Kidney capillary endothelial cell (primary cell): Measurements from ENCODE around the gene LRMDA.
A peak's percentile ranks its signal among the peaks of the same experiment; 100 is the strongest.

Source experiments
- DNase-seq: peaks from one replicate; pipeline ENCODE4 v3.0.0-alpha.2; 2018; ENCODE audit warnings: low spot score

The LRMDA gene

DNA sequence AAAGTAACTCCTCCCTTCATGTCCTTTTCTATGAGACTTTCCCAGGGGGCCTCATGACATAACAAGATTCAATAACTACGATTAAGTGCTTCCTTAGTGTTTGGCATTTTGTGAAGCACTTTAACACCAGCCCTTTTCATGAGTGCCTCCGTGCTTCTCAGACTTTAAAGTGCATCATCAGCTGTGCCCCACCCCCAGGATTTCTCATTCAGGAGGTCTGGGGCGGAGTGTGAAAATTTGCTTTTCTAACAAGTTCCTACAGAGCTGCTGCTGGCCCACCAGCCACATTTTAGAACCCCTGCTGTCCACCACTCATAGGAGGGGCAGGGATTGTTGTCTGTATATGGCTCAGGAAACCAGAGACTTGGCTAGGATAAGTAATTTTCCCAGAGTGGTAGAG lies 445.3 kb downstream of the LRMDA start:
- no peak for DNase-seq

DNA sequence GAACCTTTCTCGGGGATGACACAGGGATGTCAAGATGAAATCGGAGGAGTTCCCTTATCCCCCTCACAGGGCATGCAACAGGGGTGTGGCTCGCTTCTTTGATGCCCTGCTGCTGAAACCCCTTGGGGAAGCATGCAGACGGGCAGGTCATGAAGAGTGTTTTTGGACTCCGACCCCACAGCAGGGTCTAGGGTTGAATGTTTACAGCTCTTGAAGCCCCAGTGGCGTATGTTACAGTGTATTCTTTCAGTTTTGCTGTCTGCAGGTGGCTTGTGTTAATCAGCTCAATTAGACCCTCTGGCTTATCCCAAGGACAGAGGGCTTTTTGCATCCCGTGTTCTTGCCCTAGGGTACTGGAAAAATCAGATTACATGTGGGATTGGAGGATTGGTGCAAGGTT lies 446.5 kb downstream of the LRMDA start:
- no peak for DNase-seq

DNA sequence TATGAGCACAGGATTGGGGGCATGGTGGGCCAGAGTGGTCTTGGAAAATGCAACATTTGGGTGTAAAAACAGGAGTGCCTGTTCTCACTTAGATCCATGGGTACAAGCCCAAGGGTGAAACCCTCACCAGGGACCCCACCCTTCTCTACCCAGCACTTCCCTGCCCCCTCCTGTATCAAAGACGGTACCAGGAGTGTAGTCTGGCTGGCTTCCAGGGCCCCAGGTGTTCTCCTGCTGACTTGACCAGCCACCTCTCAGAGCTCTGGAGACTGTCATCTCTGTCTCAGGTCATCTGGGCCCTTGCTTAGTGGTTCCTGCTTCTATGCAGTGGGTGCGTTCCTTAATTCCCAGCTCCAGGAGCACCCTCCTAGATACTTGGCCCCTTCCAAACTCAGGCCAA lies 447.2 kb downstream of the LRMDA start:
- no peak for DNase-seq

DNA sequence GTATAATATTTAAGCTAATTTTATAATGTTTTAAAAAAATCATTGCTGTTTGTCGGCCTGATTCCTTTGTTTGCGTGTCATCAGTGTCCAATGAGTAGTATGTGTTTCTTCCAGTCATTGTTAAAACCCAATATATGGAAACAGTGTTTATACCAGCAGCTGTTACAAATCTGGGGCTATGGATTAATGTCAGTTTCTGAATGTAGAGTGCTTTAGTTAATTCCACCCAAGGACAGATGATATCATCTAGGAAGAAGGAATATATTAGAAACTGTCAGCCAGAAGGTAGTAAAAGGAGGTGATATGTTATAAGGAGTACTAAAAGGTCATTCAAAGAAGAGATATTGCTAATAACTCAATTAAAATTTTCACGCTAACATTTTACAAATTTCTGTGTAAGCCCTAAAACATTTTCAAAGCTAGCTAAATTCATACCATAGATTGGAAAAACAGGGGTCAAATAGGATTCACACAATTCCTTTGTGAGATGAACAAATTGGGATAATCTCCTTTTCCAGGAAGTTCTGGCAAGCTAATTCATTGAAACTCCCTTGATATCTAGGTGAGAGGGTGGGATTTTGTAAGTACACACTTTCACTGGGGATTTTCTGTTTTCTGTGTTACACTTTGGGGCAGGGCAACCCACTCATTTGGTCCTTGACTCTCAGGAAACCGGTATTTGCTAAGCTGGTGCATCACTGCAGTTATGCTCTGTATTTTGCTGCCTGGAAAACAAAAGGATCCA lies 448.8 kb downstream of the LRMDA start:
- DNase-seq: no peak

DNA sequence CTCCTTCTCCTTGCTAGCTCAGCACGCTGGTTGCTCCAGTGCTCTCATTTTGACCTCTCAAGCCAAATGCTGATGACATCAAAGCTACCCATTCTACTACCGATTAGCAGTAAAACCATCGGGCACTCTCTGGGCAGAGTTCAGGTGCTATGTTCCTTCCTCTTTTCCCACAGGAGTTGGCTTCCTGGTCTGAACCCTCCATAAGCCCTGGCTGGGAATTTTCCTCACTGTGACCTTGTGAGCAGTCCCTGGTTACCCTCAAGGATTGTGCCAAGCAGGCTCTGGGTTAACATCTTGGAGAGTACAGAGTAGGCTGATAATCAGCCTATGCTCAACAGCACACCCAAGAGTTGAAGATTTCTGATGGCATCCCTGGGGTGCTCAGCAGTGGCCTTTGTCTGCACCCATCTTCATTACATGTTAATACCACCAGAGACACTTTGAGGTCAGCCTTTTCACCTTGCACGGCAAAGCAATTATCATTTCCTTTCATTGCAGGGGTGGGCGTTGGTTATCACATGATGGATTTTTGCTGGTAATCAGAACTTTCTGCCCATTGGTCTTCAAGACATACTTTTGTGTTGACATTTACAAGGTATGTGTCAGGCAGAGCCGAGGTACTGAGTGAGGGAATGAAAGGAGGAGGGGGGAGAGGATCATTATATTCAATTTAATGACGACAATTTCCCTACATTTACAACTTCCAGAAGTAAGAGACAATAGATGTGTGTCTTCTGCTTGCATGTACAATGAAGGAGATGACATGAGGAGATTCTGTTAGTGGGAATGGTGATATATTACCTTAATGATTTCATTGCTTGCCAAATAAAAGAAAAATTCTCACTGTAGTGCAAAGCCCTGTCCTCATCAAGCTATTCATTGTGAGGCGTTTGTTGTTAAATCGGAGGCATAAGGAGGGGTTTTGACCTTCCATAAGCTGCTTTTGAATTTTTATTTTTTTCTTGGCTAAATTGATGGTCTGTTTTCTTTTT lies 452.0 kb downstream of the LRMDA start:
- DNase-seq: no peak

DNA sequence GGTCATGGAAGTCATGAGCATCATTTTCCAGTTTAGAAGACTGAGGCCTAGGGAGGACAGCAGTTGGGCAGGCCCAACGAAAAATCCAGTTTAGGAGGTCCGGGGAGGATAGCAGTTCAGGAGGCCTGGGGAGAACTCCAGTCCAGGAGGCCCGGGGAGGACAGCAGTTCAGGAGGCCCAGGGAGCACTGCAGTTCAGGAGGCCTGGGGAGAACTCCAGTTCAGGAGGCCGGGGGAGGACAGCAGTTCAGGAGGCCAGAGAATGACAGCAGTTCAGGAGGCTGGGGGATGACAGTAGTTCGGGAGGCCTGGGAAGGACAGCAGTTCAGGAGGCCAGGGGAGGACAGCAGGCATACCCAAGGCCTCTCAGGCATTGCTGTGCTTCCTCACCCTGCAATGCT lies 453.4 kb downstream of the LRMDA start:
- no peak for DNase-seq

DNA sequence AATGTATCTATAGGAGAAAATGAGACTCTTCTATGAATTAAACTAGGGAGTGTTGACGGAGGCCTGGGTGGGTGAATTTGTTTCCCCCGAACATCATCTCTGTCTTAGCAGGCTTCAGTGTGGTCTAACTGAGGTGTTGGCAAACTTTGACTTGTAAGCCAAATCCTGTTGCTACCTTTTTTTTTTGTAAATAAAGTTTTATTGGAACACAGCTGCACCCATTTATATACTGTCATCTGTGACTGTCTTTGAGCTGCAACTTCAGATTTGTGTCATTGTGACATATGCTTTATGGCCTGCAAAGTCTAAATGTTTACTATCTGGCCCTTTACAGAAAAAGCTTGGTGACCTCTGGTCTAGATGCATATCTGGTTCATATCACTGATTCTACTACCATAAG lies 455.9 kb downstream of the LRMDA start:
- DNase-seq: no peak

DNA sequence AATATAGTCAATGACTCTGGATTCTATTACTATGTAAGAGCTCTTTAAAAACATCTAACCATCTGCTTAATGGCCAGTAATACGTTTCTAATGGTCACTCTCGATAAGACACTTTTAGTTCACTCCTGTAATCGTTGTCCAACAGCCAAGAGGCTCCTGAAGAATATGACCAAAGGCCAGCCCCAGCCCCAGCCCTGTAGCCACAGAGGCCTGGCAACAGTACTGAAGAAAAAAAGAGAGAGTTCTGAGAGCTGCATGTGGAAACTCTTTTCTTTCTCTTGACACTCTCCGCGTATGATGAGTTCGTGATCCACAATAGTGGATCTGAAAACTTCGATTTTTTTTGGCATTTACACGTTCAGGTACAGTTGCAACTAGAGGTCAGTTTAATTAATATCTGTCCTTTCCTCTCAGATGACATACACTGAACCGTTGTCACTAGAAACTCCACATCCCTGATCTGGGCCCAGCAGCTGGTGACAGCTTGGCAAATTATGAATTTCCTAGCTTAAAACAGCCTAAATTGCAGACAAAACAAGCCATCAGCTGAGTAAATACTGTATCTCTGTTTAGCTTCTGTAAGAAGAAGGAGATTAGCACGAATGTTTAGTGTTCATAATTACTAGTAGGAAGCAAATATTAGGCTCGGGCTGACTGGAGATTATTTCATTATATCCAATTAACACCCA lies 456.7 kb downstream of the LRMDA start:
- DNase-seq: no peak

DNA sequence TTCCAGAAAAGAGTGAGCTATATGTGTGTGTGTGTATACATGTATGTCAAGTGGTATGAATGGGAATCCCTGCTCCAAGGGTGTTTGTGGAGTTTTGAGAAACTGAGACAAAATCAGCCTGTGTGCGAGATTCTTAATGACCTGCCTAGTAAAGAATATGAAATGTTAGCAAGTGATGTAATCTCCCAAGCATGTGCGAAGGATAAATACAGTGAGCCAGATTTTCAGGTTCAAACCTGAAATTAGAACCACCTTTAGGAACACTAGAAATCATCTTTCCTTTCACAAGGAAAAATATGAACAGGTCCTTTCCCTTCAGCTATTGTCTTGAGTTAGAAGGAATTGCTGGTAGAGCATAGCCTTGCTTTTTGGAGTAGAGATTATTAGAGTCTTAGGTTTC lies 457.6 kb downstream of the LRMDA start:
- DNase-seq: no peak

DNA sequence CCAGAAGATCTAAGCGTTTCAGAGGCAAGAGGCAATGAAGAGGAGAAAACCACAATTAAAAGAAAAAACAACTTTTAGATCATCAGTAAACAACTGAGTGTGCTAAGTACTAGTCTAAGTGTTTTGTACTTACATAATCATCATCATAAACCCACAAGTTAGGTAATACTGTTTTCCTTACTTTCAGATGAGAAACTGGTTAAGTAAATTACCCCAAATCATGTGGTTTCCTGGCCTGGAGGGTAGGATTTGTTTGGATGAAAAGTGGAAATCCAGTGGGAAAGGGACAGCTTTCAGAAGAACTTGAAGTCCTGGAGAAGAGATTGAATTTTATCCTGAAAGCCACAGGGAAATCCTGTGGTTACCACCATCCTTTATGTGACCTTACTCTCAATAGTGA lies 463.3 kb downstream of the LRMDA start:
- no peak for DNase-seq

DNA sequence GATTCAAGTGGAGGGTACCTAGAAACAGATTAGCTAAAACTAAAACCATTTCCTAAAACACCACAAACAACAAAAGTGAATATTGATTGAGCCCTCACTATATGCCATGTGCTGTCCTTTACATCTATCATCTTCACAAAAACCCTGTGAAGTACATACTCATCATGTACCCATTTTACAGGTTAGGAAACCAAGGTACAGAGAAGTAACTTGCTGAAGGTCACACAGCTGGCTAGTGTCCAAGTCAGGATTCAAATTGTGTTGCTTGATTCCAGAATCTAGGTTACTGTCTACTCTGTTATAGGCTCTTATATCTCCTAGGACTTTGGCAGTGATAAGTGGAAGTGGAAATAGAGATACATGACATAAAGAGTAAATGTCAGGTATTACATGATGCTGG lies 463.8 kb downstream of the LRMDA start:
- no peak for DNase-seq

DNA sequence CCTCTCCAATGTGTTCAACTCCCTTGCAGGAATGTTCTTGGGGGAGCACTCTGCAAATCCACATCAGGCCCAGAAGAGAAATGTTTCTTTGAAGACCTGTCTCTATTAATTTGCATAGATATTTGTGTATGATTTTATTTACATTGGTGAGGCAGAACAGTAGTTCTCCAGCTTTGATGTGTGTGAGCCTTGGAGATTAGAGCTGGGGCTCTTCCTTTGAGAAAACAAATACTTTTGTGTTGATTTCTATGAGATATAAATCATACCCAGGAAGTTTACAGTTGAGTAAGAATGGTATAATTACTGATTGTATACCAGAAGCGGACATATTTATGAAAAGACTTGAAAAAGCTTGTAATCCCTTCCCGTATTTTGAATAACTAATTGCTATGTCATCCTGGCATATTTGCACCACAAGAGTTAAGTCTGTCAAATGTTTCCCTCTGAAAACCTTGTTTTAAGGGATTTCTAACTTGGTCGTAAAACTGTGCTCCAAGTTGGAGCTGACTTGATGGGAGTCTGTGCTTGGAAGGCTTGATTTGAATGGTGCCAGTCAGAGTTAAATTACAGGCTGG lies 468.5 kb downstream of the LRMDA start:
- DNase-seq: peak; percentile 58

DNA sequence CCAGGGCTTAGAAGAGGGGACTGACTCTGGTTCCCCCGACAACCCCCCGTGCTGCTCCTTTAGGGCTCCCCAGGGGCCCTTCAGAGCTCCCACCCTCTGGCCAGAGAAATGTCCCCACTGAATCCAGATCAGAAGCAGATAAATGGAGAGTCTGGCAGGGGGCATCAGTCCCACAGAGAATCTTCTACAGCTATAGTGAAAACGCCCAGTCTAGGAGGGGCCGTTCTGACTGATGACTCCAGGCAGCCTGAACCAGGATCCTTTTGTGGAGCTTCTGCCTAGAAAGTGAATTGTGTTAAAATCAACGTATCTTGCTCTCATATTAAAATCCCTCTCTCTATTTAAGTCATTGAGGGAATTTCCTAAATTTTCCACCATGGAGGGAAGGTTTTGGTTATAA lies 471.4 kb downstream of the LRMDA start:
- no peak for DNase-seq

DNA sequence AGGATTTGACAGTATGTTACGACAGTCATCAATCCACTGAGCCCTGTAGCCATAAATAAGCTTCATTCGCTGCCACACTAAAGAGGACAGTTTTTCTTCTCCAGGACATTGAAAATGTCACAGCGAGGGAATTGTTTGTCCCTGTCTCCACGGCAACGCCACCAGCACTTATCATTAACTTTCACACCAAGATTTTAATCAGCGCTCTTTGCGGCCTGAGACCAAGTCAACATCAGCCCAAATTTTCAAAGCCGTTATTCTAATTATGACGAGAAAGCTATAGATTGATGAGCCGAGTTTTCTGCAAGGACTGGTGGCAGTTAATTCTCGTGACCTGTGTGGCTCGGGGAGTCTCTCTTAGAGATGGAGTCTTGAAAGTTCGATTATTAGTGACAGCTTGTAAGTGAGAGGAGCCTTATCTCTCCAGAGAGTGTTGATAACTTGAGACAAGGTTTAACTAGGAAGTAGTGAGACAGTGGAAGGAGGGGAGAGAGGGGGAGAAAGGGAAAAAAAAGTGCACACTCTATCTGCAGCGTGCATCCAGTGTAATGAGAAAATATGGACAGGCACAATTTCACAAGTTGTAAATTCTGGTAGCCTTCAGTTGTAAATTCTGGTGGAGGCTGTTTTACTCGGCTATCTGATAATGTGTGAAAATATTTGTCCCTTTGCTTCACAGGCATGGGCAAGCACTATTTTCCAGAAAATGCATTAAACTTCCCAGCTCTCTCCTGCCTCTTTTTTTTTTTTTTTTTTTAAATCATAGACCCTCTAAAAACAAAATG lies 473.3 kb downstream of the LRMDA start:
- no peak for DNase-seq

DNA sequence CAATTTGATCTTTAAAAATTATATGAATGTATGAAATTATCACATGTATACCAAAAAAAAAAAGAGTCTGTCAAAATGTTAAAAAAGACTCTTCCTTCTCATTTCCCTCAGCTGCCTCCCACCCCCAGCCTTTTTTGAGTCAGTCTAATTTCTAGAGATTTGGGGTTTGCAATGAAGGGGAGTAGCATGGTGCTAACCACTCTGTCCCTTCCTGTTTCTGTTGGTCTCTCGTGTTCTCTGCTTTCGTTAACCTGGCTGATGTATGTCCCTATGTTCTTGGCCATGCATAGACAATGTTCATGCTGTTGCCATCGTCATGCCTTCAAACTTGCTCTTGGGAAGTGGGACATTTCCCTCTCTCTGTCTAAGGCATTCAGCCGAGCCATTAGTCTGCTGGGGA lies 474.1 kb downstream of the LRMDA start:
- DNase-seq: no peak

DNA sequence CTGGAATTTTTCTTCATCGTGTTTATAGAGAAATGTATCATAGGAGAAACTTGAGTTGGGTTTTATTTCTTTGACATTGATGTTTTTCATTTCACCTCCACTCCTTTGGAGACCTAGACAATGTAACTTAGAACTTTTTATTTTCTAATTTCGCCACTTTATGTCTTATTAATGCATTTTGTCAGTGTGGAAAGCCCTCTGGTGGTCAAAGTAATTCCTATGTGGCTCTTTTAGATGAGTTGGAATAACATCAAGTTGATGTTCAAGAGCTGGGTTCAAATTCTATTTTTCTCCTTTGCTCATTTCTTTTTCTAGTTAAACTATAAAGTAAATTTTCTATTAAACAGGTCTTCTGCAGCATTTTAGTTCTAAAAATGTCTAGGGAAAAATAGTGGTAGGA lies 478.6 kb downstream of the LRMDA start:
- DNase-seq: no peak

DNA sequence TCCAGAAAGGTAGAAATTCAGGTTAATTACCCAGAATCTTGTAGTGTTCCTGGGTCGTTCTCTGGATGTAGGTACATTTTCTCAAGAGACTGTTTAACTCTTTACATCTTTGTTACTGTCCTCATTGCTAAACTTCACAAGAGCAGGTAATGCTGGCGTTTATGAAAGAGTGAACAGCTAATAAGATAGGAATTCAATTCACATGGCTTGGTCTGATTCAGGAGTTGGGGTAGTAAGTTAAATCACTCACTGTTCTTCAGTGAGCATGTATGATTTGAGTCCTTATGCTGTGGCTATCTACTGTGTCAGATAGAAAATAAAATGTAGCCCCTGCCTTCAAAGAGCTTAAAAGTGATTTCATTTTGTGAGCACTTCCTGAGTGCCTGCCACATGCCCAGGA lies 480.0 kb downstream of the LRMDA start:
- DNase-seq: no peak

DNA sequence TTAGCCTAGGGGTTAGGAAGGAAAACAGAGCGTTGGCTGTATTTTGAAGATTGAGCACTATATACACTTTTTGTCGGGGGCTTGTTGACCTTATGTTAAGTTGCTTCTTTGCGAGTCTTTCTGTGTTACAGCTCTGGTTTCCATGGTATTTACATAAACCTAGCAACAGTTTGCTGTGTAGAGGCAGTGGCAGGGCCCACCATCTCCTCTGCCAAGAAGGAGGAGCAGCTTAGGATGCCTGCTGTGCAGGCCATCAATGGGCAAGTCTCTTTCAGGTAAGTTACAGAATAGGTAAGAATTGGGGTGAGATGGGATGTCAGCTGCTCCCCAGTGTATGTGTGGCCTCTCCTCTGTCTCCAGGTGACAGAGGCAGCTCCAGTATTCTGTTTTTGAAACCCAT lies 485.5 kb downstream of the LRMDA start:
- DNase-seq: no peak

DNA sequence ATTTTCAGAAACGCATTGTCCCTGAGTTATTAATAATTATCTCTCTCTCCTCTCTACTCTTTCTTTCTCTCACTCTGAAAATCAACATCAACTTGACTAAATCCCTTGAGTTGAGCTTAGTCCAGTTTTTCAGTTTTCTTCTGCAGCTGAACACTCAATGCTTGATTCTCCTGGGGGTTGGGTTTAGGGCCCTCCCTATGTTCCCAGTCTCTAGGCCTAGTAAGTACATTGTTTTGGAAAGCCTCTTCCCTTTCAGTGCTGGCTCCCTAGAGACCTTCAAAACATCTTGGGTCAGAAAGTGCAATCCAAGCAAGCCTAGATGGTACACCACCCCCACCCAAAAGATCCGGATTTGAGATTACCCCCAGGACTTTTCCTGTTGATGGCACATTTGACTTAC lies 488.5 kb downstream of the LRMDA start:
- no peak for DNase-seq

DNA sequence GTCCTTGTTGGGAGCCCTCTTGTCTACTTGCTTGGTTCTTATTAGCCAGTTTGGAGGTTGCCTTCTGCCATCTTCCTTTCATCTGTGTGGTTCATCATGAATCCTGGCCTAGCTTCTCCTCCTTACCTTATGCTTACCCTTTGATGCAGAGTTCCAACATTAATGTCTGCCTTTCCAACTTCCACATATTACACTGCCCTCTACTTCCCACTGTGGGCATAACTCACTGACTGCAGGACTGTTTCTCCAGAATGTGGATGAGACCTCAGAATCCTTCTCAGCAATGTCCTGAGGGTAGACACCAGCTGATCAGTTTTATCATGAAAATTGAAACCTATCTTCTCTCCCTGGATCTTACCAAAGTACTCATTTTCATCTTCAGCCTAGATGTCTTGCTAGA lies 491.0 kb downstream of the LRMDA start:
- no peak for DNase-seq

DNA sequence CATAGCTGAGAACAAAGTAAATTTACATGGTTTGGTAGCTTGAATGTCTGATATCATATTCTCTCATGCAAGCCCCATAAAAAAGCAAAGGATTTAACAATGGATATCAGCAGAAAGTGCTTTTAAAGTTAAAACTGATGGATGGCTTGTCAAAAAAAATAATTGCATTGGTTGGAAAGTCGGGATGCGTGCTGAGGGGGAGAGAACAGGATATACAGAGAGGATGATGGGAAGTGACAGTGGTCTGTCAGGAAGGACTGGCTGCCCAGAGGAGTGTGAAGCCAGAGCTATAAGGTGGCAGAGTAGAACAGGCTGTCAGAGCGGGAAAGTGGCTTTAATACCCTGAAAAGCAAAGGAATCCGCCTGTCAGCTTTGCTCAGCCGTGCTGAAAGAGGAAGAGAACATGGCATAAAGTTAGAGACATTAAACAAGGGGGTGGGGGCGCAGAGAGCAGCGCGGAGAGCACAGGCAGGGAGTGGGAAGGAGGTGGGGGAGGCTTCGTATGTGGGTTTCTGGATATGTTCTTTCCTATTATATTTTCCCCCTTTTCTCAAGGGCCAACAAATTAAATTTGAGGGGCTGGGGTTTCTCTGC lies 493.0 kb downstream of the LRMDA start:
- DNase-seq: no peak
